CD4-positive, alpha-beta memory T cell (primary cell): ENCODE measurements around the gene C2orf81. TPM values are rescaled to one million over a fixed set of nuclear protein-coding genes. Genes with fewer than 3 reads are reported as not detected.
"Not testable (repeated sequence)": the region's sequence is repeated elsewhere in the genome, so short reads cannot be mapped to it uniquely, and the experiment has no call there.

Experiments used
- CTCF ChIA-PET: fragments of 350-600 bp; sonication (Branson Sonifier 250); formaldehyde crosslinking; loops from one replicate; lab custom pipeline; 2021; ENCODE audit warnings: inconsistent platforms; ENCODE audit not compliant: partially characterized antibody; lab: Charles Lee
- POLR2A ChIA-PET: fragments of 350-600 bp; sonication (Branson Sonifier 250); formaldehyde crosslinking; loops from one replicate; lab custom pipeline; 2021; ENCODE audit not compliant: partially characterized antibody; lab: Charles Lee
- DNase-seq, 5 donors: peaks; one replicate each; pipeline versions ENCODE4 v3.0.0 to v3.0.0-alpha.2; 2020 to 2022; ENCODE audit warnings: mixed read lengths in 1 of 5
- H3K27ac ChIP-seq: one replicate; pipeline ENCODE4 v1.7.0; 2013; ENCODE audit warnings: low read depth, low read length
- H3K27me3 ChIP-seq: 2 replicates; pipeline ENCODE4 v1.7.0; 2013; ENCODE audit warnings: mild to moderate bottlenecking, low read length, moderate library complexity; ENCODE audit not compliant: insufficient read depth
- H3K36me3 ChIP-seq: 2 replicates; pipeline ENCODE4 v1.7.0; 2013; ENCODE audit warnings: mild to moderate bottlenecking, low read length, moderate library complexity; ENCODE audit not compliant: insufficient read depth
- H3K4me1 ChIP-seq: 2 replicates; pipeline ENCODE4 v1.7.0; 2013; ENCODE audit warnings: mild to moderate bottlenecking, low read length, moderate library complexity; ENCODE audit not compliant: insufficient read depth
- H3K4me3 ChIP-seq, 2 donors: one replicate each; pipeline ENCODE4 v1.7.0; 2013; ENCODE audit warnings: low read length in 2 of 2, mild to moderate bottlenecking in 1 of 2
- H3K9me3 ChIP-seq, 2 donors: one replicate each; pipeline ENCODE4 v1.7.0; 2013; ENCODE audit warnings: low read length in 2 of 2, control low read depth in 1 of 2; ENCODE audit not compliant: control insufficient read depth in 1 of 2
- H3K27ac Mint-ChIP-seq, 7 donors: one replicate each; pipeline ENCODE4 v1.8.0; 2020 to 2021; ENCODE audit warnings: mixed read lengths in 7 of 7, mild to moderate bottlenecking in 6 of 7, inconsistent platforms in 3 of 7, moderate library complexity in 3 of 7
- H3K27me3 Mint-ChIP-seq, 2 donors: one replicate each; pipeline ENCODE4 v1.8.0; 2020 to 2021; ENCODE audit warnings: mixed read lengths in 2 of 2
- H3K36me3 Mint-ChIP-seq, 2 donors: one replicate each; pipeline ENCODE4 v1.8.0; 2020 to 2021; ENCODE audit warnings: mixed read lengths in 2 of 2, inconsistent platforms in 1 of 2, mild to moderate bottlenecking in 1 of 2
- H3K4me1 Mint-ChIP-seq, 4 donors: one replicate each; pipeline ENCODE4 v1.8.0; 2020 to 2021; ENCODE audit warnings: mixed read lengths in 4 of 4, mild to moderate bottlenecking in 1 of 4
- H3K4me3 Mint-ChIP-seq, 8 donors: one replicate each; pipeline ENCODE4 v1.8.0; 2020 to 2021; ENCODE audit warnings: mixed read lengths in 8 of 8, mild to moderate bottlenecking in 7 of 8, moderate library complexity in 6 of 8, inconsistent platforms in 3 of 8
- H3K9me3 Mint-ChIP-seq, 8 donors: one replicate each; pipeline ENCODE4 v1.8.0; 2020 to 2021; ENCODE audit warnings: mixed read lengths in 8 of 8, mild to moderate bottlenecking in 5 of 8, inconsistent platforms in 3 of 8, moderate library complexity in 1 of 8
- intact Hi-C: fragments of 100-400 bp; cut with micrococcal nuclease; formaldehyde crosslinking; loops from one replicate; pipeline ENCODE4 v1.15.1; 2023
- polyA plus RNA-seq, 2 donors: library from polyadenylated mRNA; unstranded; fragments of 300-500 nt; fragmentation: Illumina TruSeq; gene quantifications; one replicate each; pipeline ENCODE4 v1.2.3, GENCODE V29; 2021
- total RNA-seq, 2 experiments: library from RNA; stranded (reverse); gene quantifications; one replicate each; pipeline ENCODE4 v1.2.3, GENCODE V29; 2021

C2orf81 gene
- total and polyA plus RNA-seq, 4 experiments from 2014 or later: 1.5 to 7.5 (median 3.4) TPM

- ChIA-PET POLR2A (interaction anchor here (0.7 kb wide), 1 partner anchor 286 kb away, joined by 3 read pairs; no protein-coding TSS in a partner anchor), CTCF (interaction anchor here (1.2 to 1.5 kb wide), 2 partner anchors 20 to 38 kb away, joined by 3 read pairs; partner anchors contain the start of genes CCDC142 and TTC31)
- Mint-ChIP-seq H3K27ac (no peak overlapping the region), H3K36me3 (no peaks in the 10 kb centered on the region), H3K4me1 (peaks cover 3 to 9% (median 5%) of the 10 kb centered on the region in 4 donors), H3K4me3 (no peak overlapping the region), H3K9me3 (no peaks in the 10 kb centered on the region), H3K27me3 (peaks cover 12 to 15% of the 10 kb centered on the region in 2 donors)
- Histone ChIP-seq H3K27ac (no peak overlapping the region), H3K27me3 (peaks cover 20% of the 10 kb centered on the region), H3K9me3 (no peaks in the 10 kb centered on the region), H3K4me3 (no peak overlapping the region), H3K36me3 (no peaks in the 10 kb centered on the region), H3K4me1 (peaks cover 17% of the 10 kb centered on the region)
- intact Hi-C loops: no loop called here
- no peak for DNase-seq
Measured at GRCh38 chr2:74444498-74445318, 23.3 kb upstream of the C2orf81 start.

- Histone ChIP-seq H3K4me1 (peaks cover 17% of the 10 kb centered on the region), H3K27me3 (peaks cover 20% of the 10 kb centered on the region)
- DNase-seq, H3K36me3 ChIP-seq, POLR2A ChIA-PET, CTCF ChIA-PET, H3K27ac ChIP-seq, H3K36me3 Mint-ChIP-seq, H3K9me3 Mint-ChIP-seq, H3K4me3 ChIP-seq, H3K9me3 ChIP-seq, intact Hi-C loops: not testable (repeated sequence)
- Mint-ChIP-seq H3K27me3 (peaks cover 17 to 28% of the 10 kb centered on the region in 2 donors), H3K4me3 (peak overlapping the region in 7 of 8 donors; percentile 61 to 83 (median 73)), H3K4me1 (peaks cover 3 to 11% (median 8%) of the 10 kb centered on the region in 4 donors), H3K27ac (peak overlapping the region in 1 of 7 donors; percentile 89)
Measured at GRCh38 chr2:74442483-74443297, 21.3 kb upstream of the C2orf81 start.

- Mint-ChIP-seq H3K27ac (peak within 1 kb of the TSS in 2 of 7 donors; percentile 51 to 89), H3K4me1 (peaks cover 3 to 11% (median 8%) of the 10 kb centered on the region in 4 donors), H3K9me3 (no peaks in the 10 kb centered on the region), H3K27me3 (peaks cover 17 to 28% of the 10 kb centered on the region in 2 donors), H3K36me3 (no peaks in the 10 kb centered on the region), H3K4me3 (peak within 1 kb of the TSS in 7 of 8 donors; percentile 65 to 83 (median 73))
- peak within 1 kb of the TSS in 1 of 2 donors; percentile 8 for H3K4me3 ChIP-seq
- no peaks in the 10 kb centered on the region for H3K36me3 ChIP-seq
- intact Hi-C loops: no loop called here
- H3K4me1 ChIP-seq: peaks cover 17% of the 10 kb centered on the region
- DNase-seq: peak in 2 of 5 donors; percentile 30 to 56
- H3K27ac ChIP-seq: no peak within 1 kb of the TSS
- ChIA-PET CTCF (no interaction called here), POLR2A (interaction anchor here (2.0 kb wide), 1 partner anchor 30 kb away, joined by 4 read pairs; the partner anchor contains the start of gene MRPL53)
- no peaks in the 10 kb centered on the region for H3K9me3 ChIP-seq
- peaks cover 20% of the 10 kb centered on the region for H3K27me3 ChIP-seq
Measured at GRCh38 chr2:74441690-74442482, 20.5 kb upstream of the C2orf81 start, which contains the start of gene RTKN. TSS of gene RTKN (minus strand) at chr2:74441937. CDS start at chr2:74441816, 121 bp downstream.

GRCh38 chr2:74441170-74441689, 19.8 kb upstream of the C2orf81 start:
- no peak for DNase-seq
- H3K9me3 Mint-ChIP-seq: no peaks in the 10 kb centered on the region
- H3K27me3 Mint-ChIP-seq: peaks cover 17 to 28% of the 10 kb centered on the region in 2 donors
- CTCF ChIA-PET: no interaction called here
- H3K4me3 Mint-ChIP-seq: peak overlapping the region in 6 of 8 donors; percentile 13 to 61 (median 52)
- no peaks in the 10 kb centered on the region for H3K36me3 Mint-ChIP-seq
- H3K27ac Mint-ChIP-seq: no peak overlapping the region
- no peak overlapping the region for H3K27ac ChIP-seq
- POLR2A ChIA-PET: interaction anchor here (1.0 to 2.0 kb wide), 3 partner anchors 13 to 31 kb away, joined by 3 to 5 read pairs (median 4); partner anchors contain the start of genes MRPL53 and WBP1
- H3K4me1 ChIP-seq: peaks cover 17% of the 10 kb centered on the region
- peak overlapping the region in 1 of 2 donors; percentile 8 for H3K4me3 ChIP-seq
- H3K4me1 Mint-ChIP-seq: peaks cover 3 to 11% (median 8%) of the 10 kb centered on the region in 4 donors
- H3K27me3 ChIP-seq: peaks cover 20% of the 10 kb centered on the region
- H3K36me3 ChIP-seq: no peaks in the 10 kb centered on the region
- intact Hi-C loops: no loop called here
- H3K9me3 ChIP-seq: no peaks in the 10 kb centered on the region

- Histone ChIP-seq H3K9me3 (no peaks in the 10 kb centered on the region), H3K36me3 (no peaks in the 10 kb centered on the region), H3K4me1 (peaks cover 17% of the 10 kb centered on the region), H3K4me3 (no peak overlapping the region), H3K27me3 (peaks cover 20% of the 10 kb centered on the region), H3K27ac (no peak overlapping the region)
- Mint-ChIP-seq H3K27ac (peak overlapping the region in 1 of 7 donors; percentile 51), H3K4me3 (peak overlapping the region in 7 of 8 donors; percentile 43 to 65 (median 57)), H3K9me3 (no peaks in the 10 kb centered on the region), H3K27me3 (peaks cover 17 to 28% of the 10 kb centered on the region in 2 donors), H3K36me3 (no peaks in the 10 kb centered on the region), H3K4me1 (peaks cover 3 to 11% (median 8%) of the 10 kb centered on the region in 4 donors)
- ChIA-PET CTCF (interaction anchor here (1.1 kb wide), 1 partner anchor 9 kb away, joined by 3 read pairs; no protein-coding TSS in a partner anchor), POLR2A (interaction anchor here (0.9 to 2.0 kb wide), 4 partner anchors 14 to 32 kb away, joined by 3 to 5 read pairs (median 4); partner anchors contain the start of genes MRPL53 and WBP1)
- intact Hi-C loops: no loop called here
- no peak for DNase-seq
Measured at GRCh38 chr2:74440378-74441169, 19.2 kb upstream of the C2orf81 start.
